RWPE2 (cell line): ENCODE results near the gene SELENON.

Experiments
- ATAC-seq: fragments of 200-7000 bp; cut with Tn5 transposase; 3 replicates; pipeline ENCODE4 v1.9.1; 2021; ENCODE audit warnings: low read depth
- DNase-seq: peaks from one replicate; pipeline ENCODE4 v3.0.0-alpha.2; 2020; ENCODE audit warnings: low spot score
- H3K27ac ChIP-seq: fragments of 450-650 bp; 2 replicates; pipeline ENCODE4 v1.5.1; 2017; ENCODE audit warnings: mild to moderate bottlenecking; ENCODE audit not compliant: poor library complexity, severe bottlenecking
- H3K27me3 ChIP-seq: fragments of 250-450 bp; sonication (Bioruptor Pico); 2 replicates; pipeline ENCODE4 v1.5.1; 2021; ENCODE audit warnings: mild to moderate bottlenecking, moderate library complexity; ENCODE audit not compliant: insufficient read depth, poor library complexity, severe bottlenecking
- H3K36me3 ChIP-seq: fragments of 250-450 bp; sonication (Bioruptor Pico); 2 replicates; pipeline ENCODE4 v1.5.1; 2020; ENCODE audit warnings: low read depth, mild to moderate bottlenecking, moderate library complexity
- H3K4me1 ChIP-seq: fragments of 250-450 bp; sonication (Bioruptor Pico); 2 replicates; pipeline ENCODE4 v1.5.1; 2021; ENCODE audit warnings: mild to moderate bottlenecking, moderate library complexity; ENCODE audit not compliant: insufficient read depth, poor library complexity, severe bottlenecking
- H3K4me3 ChIP-seq: fragments of 250-450 bp; sonication (Bioruptor Pico); 2 replicates; pipeline ENCODE4 v1.5.1; 2021; ENCODE audit warnings: mild to moderate bottlenecking, moderate library complexity; ENCODE audit not compliant: severe bottlenecking
- H3K9me3 ChIP-seq: fragments of 250-450 bp; sonication (Bioruptor Pico); 2 replicates; pipeline ENCODE4 v1.5.1; 2021; ENCODE audit warnings: mild to moderate bottlenecking, moderate library complexity; ENCODE audit not compliant: severe bottlenecking
- CTCF ChIP-seq: fragments of 450-650 bp; IDR thresholded peaks from one replicate; pipeline ENCODE4 v1.5.1; 2017; ENCODE audit warnings: mild to moderate bottlenecking, moderate library complexity; ENCODE audit not compliant: poor library complexity, severe bottlenecking

Gene SELENON

GRCh38 chr1:25819491-25820246 is 19.7 kb downstream of the SELENON start, which contains the start of gene MTFR1L:
TSS of gene MTFR1L (plus strand) at chr1:25819954. CDS start at chr1:25823105, 3,151 bp downstream.
- Histone ChIP-seq H3K4me3 (peak within 1 kb of the TSS; percentile 61), H3K27me3 (no peaks in the 10 kb centered on the region), H3K9me3 (no peaks in the 10 kb centered on the region), H3K36me3 (peaks cover 5% of the 10 kb centered on the region; the same call in 1 of the 2 replicates), H3K4me1 (no peaks in the 10 kb centered on the region), H3K27ac (peak within 1 kb of the TSS; percentile 58)
- TF ChIP-seq CTCF, result no peak
- ATAC-seq (peak; percentile 85), DNase-seq (no peak)

GRCh38 chr1:25820247-25821111 is 20.5 kb downstream of the SELENON start:
- H3K27ac ChIP-seq, result peak overlapping the region; percentile 58

GRCh38 chr1:25821112-25821476 is 21.1 kb downstream of the SELENON start:
- H3K27me3 ChIP-seq, result no peaks in the 10 kb centered on the region
- peak overlapping the region; percentile 58 for H3K27ac ChIP-seq
- no peaks in the 10 kb centered on the region for H3K9me3 ChIP-seq
- no peak for ATAC-seq
- peaks cover 14% of the 10 kb centered on the region for H3K36me3 ChIP-seq
- no peak for DNase-seq
- peak overlapping the region; percentile 61 for H3K4me3 ChIP-seq
- H3K4me1 ChIP-seq, result no peaks in the 10 kb centered on the region
- TF ChIP-seq CTCF, result no peak

More at GRCh38 chr1:25820247-25821111, 20.5 kb downstream of the SELENON start:
- Histone ChIP-seq H3K4me1 (no peaks in the 10 kb centered on the region), H3K27me3 (no peaks in the 10 kb centered on the region), H3K36me3 (peaks cover 13% of the 10 kb centered on the region), H3K9me3 (no peaks in the 10 kb centered on the region), H3K4me3 (peak overlapping the region; percentile 61)
- no peak for TF ChIP-seq CTCF
- DNase-seq (no peak), ATAC-seq (peak; percentile 59)

- H3K36me3 ChIP-seq, result peaks cover 14% of the 10 kb centered on the region
- no peak for ATAC-seq
- TF ChIP-seq CTCF, result no peak
- H3K4me1 ChIP-seq, result no peaks in the 10 kb centered on the region
- H3K9me3 ChIP-seq, result no peaks in the 10 kb centered on the region
- H3K27ac ChIP-seq, result peak overlapping the region; percentile 58
- H3K4me3 ChIP-seq, result no peak overlapping the region
- no peak for DNase-seq
- H3K27me3 ChIP-seq, result no peaks in the 10 kb centered on the region
Measured at GRCh38 chr1:25821630-25822091, 21.7 kb downstream of the SELENON start.
